GM23338 (cell line): ENCODE results near the gene THSD7A. TPM values are rescaled to one million over a fixed set of nuclear protein-coding genes. Genes with fewer than 3 reads are reported as not detected.

ENCODE experiments used
- ATAC-seq: fragments of 200-7000 bp; cut with Tn5 transposase; 3 replicates; pipeline ENCODE4 v1.9.1; 2020
- DNase-seq: peaks from one replicate; pipeline ENCODE4 v3.0.0-alpha.2; 2015; ENCODE audit warnings: low spot score
- H2AFZ ChIP-seq: fragments of 200-600 bp; sonication (generic); 2 replicates; pipeline ENCODE4 v1.8.0; 2016; ENCODE audit warnings: antibody characterized with exemption, mild to moderate bottlenecking, moderate library complexity
- H3F3A ChIP-seq: fragments of 200-600 bp; sonication (generic); replicated peaks from 2 replicates; pipeline ENCODE4 v1.8.0; 2017; ENCODE audit warnings: antibody characterized with exemption, mixed run types, low read depth
- H3K27ac ChIP-seq: fragments of 200-600 bp; sonication (generic); 2 replicates; pipeline ENCODE4 v1.6.1; 2016; ENCODE audit warnings: low read depth
- H3K27me3 ChIP-seq: fragments of 200-600 bp; sonication (generic); 2 replicates; pipeline ENCODE4 v1.8.0; 2016; ENCODE audit warnings: mild to moderate bottlenecking, mixed run types, moderate library complexity; ENCODE audit not compliant: insufficient read depth
- H3K36me3 ChIP-seq: fragments of 200-600 bp; sonication (generic); 2 replicates; pipeline ENCODE4 v1.8.0; 2016; ENCODE audit warnings: mild to moderate bottlenecking; ENCODE audit not compliant: insufficient read depth
- H3K4me1 ChIP-seq: fragments of 200-600 bp; sonication (generic); 2 replicates; pipeline ENCODE4 v1.8.0; 2016; ENCODE audit warnings: mild to moderate bottlenecking, moderate library complexity; ENCODE audit not compliant: insufficient read depth
- H3K4me2 ChIP-seq: fragments of 200-600 bp; sonication (generic); 2 replicates; pipeline ENCODE4 v1.7.1; 2017; ENCODE audit warnings: mixed run types
- H3K4me3 ChIP-seq: fragments of 200-600 bp; sonication (generic); 2 replicates; pipeline ENCODE4 v1.6.1; 2016; ENCODE audit warnings: mixed run types
- H3K79me2 ChIP-seq: fragments of 200-600 bp; sonication (generic); replicated peaks from 2 replicates; pipeline ENCODE4 v1.8.0; 2017; ENCODE audit warnings: mild to moderate bottlenecking; ENCODE audit not compliant: insufficient read depth
- H3K9me2 ChIP-seq: fragments of 200-600 bp; sonication (generic); 2 replicates; pipeline ENCODE4 v1.8.0; 2017; ENCODE audit not compliant: insufficient read depth
- H4K20me1 ChIP-seq: fragments of 200-600 bp; sonication (generic); replicated peaks from 2 replicates; pipeline ENCODE4 v1.8.0; 2017; ENCODE audit warnings: mild to moderate bottlenecking; ENCODE audit not compliant: insufficient read depth
- H3K27ac Mint-ChIP-seq: 2 replicates; pipeline ENCODE4 v1.8.0; 2020; ENCODE audit warnings: inconsistent platforms, mild to moderate bottlenecking, moderate library complexity, mixed read lengths
- H3K27me3 Mint-ChIP-seq: 3 replicates; pipeline ENCODE4 v1.8.0; 2022; ENCODE audit warnings: low read depth, mild to moderate bottlenecking, moderate library complexity, mixed read lengths, inconsistent platforms; ENCODE audit not compliant: insufficient read depth, poor library complexity
- H3K36me3 Mint-ChIP-seq: 3 replicates; pipeline ENCODE4 v1.8.0; 2021; ENCODE audit warnings: low read depth, mild to moderate bottlenecking, inconsistent platforms, moderate library complexity, mixed read lengths
- H3K4me1 Mint-ChIP-seq: 3 replicates; pipeline ENCODE4 v1.8.0; 2020; ENCODE audit warnings: mild to moderate bottlenecking, inconsistent platforms, mixed read lengths
- H3K4me3 Mint-ChIP-seq: 3 replicates; pipeline ENCODE4 v1.8.0; 2021; ENCODE audit warnings: moderate library complexity, mild to moderate bottlenecking, inconsistent platforms, mixed read lengths
- H3K9me3 Mint-ChIP-seq: 3 replicates; pipeline ENCODE4 v1.8.0; 2020; ENCODE audit warnings: moderate library complexity, mild to moderate bottlenecking, inconsistent platforms, mixed read lengths
- CREB1 ChIP-seq: fragments of 250-450 bp; sonication (Bioruptor Pico); IDR thresholded peaks from 2 replicates; pipeline ENCODE4 v1.5.0; 2020; ENCODE audit warnings: low read depth, mild to moderate bottlenecking, moderate library complexity
- EZH2 ChIP-seq: fragments of 200-600 bp; sonication (generic); IDR thresholded peaks from one replicate; pipeline ENCODE4 v1.8.0; 2017; ENCODE audit warnings: antibody characterized with exemption, mild to moderate bottlenecking, low read depth; ENCODE audit not compliant: unreplicated experiment
- EZH2phosphoT487 ChIP-seq: fragments of 200-600 bp; sonication (generic); IDR thresholded peaks from one replicate; pipeline ENCODE4 v1.8.1; 2018; ENCODE audit warnings: antibody characterized with exemption; ENCODE audit not compliant: unreplicated experiment
- JUNB ChIP-seq: IDR thresholded peaks from one replicate; pipeline ENCODE4 v1.6.1; 2016; ENCODE audit warnings: antibody characterized with exemption; ENCODE audit not compliant: unreplicated experiment
- NANOG ChIP-seq: IDR thresholded peaks from 2 replicates; pipeline ENCODE4 v1.6.1; 2016; ENCODE audit warnings: antibody characterized with exemption, borderline replicate concordance
- POLR2AphosphoS5 ChIP-seq: IDR thresholded peaks from 2 replicates; pipeline ENCODE4 v1.6.1; 2016; ENCODE audit warnings: antibody characterized with exemption, low read depth
- STAT1 ChIP-seq: IDR thresholded peaks from one replicate; pipeline ENCODE4 v1.6.1; 2016; ENCODE audit warnings: antibody characterized with exemption; ENCODE audit not compliant: unreplicated experiment
- ZNF114 ChIP-seq: fragments of 250-450 bp; sonication (Bioruptor Pico); IDR thresholded peaks from 2 replicates; pipeline ENCODE4 v1.5.0; 2020; ENCODE audit warnings: mild to moderate bottlenecking, moderate library complexity
- ZNF331 ChIP-seq: fragments of 250-450 bp; sonication (Bioruptor Pico); IDR thresholded peaks from 2 replicates; pipeline ENCODE4 v1.5.0; 2020; ENCODE audit warnings: low read depth, mild to moderate bottlenecking, moderate library complexity
- polyA plus RNA-seq: library from polyadenylated mRNA; unstranded; fragments of >200 nt; fragmentation: Nextera tagmentation; extraction: Ambion mirVana; gene quantifications from 2 replicates; pipeline ENCODE4 v1.2.1, GENCODE V29; 2016
- total RNA-seq: library from RNA; depleted of rRNA; stranded (reverse); fragments of >200 nt; shearing (Covaris generic); gene quantifications from 2 replicates; pipeline ENCODE4 v1.2.3, GENCODE V29; 2014
- TF ChIP-seq, protein P1 (sequence below), 2 experiments: fragments of 200-600 bp in 1 of 2; sonication (generic) in 1 of 2; conservative IDR thresholded peaks; 2 replicates each; pipeline versions ENCODE4 v1.5.1 to v1.6.1; 2016 to 2017; ENCODE audit warnings: antibody characterized with exemption in 2 of 2, low read depth in 2 of 2, mild to moderate bottlenecking in 2 of 2, moderate library complexity in 1 of 2
- TF ChIP-seq, protein P2 (sequence below): IDR thresholded peaks from 2 replicates; pipeline ENCODE4 v1.6.1; 2016; ENCODE audit warnings: antibody characterized with exemption
- TF ChIP-seq, protein P3 (sequence below): fragments of 250-450 bp; sonication (Bioruptor Pico); IDR thresholded peaks from 2 replicates; pipeline ENCODE4 v1.5.0; 2020; ENCODE audit warnings: mild to moderate bottlenecking, moderate library complexity
- TF ChIP-seq, protein P4 (sequence below): IDR thresholded peaks from one replicate; pipeline ENCODE4 v1.6.1; 2018; ENCODE audit warnings: antibody characterized with exemption; ENCODE audit not compliant: unreplicated experiment

Gene THSD7A
- total and polyA plus RNA-seq, 2 experiments from 2014 or later = 1.3 to 2.1 TPM

DNA sequence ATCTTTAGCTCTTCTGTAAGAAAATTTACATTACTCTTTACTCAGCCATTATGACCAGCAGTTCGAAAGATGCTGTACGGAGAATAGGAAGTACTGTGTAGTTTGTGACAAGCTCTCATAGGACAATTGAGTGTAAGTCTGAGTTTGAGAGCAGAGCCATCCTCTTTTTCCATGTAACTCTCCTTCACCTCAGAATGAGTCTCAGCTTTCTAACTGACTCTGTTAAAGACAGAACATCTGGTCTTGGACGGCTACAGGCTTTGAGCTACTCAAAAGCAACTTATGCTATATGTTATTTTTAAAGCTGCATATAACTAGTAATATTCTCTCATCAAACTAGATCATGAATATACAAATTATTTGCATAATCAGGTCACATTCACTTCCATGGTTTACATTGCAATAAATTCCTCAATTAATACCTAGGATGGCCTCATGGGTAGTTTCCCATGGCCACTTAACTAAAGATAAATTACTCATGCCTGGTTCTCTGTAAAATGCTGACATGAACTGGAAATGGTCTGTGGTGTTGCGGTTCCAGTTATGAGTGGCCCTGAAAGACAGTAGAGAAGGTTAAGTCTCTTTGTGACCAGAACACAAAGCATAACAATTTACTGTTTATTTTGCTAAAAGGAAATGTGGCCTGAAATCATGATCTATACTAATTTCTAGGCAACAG is 499.7 kb downstream of the THSD7A start:
- Histone ChIP-seq H3K4me1 (no peaks in the 10 kb centered on the region), H3K9me2 (no peaks in the 10 kb centered on the region), H3K79me2 (no peaks in the 10 kb centered on the region), H3K4me2 (no peak overlapping the region), H3F3A (no peaks in the 10 kb centered on the region), H3K27me3 (no peaks in the 10 kb centered on the region), H3K36me3 (no peaks in the 10 kb centered on the region), H4K20me1 (no peaks in the 10 kb centered on the region), H3K27ac (no peak overlapping the region), H2AFZ (no peak overlapping the region), H3K4me3 (no peak overlapping the region)
- Mint-ChIP-seq H3K27ac (no peak overlapping the region), H3K36me3 (no peaks in the 10 kb centered on the region), H3K4me1 (peaks cover 11% of the 10 kb centered on the region), H3K4me3 (no peak overlapping the region), H3K27me3 (no peaks in the 10 kb centered on the region), H3K9me3 (no peaks in the 10 kb centered on the region)
- TF ChIP-seq, protein P1, sequence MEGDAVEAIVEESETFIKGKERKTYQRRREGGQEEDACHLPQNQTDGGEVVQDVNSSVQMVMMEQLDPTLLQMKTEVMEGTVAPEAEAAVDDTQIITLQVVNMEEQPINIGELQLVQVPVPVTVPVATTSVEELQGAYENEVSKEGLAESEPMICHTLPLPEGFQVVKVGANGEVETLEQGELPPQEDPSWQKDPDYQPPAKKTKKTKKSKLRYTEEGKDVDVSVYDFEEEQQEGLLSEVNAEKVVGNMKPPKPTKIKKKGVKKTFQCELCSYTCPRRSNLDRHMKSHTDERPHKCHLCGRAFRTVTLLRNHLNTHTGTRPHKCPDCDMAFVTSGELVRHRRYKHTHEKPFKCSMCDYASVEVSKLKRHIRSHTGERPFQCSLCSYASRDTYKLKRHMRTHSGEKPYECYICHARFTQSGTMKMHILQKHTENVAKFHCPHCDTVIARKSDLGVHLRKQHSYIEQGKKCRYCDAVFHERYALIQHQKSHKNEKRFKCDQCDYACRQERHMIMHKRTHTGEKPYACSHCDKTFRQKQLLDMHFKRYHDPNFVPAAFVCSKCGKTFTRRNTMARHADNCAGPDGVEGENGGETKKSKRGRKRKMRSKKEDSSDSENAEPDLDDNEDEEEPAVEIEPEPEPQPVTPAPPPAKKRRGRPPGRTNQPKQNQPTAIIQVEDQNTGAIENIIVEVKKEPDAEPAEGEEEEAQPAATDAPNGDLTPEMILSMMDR (conservative IDR thresholded peaks at IDR 0.05; ENCODE audit: low read depth in 2 of 2) = no peak
- TF ChIP-seq ZNF331 (CRISPR knock-in tag) (no peak), POLR2AphosphoS5 (no peak), STAT1 (no peak), EZH2phosphoT487 (no peak), EZH2 (no peak), NANOG (no peak), CREB1 (CRISPR knock-in tag) (no peak), JUNB (no peak), ZNF114 (CRISPR knock-in tag) (no peak)
- TF ChIP-seq, protein P2, sequence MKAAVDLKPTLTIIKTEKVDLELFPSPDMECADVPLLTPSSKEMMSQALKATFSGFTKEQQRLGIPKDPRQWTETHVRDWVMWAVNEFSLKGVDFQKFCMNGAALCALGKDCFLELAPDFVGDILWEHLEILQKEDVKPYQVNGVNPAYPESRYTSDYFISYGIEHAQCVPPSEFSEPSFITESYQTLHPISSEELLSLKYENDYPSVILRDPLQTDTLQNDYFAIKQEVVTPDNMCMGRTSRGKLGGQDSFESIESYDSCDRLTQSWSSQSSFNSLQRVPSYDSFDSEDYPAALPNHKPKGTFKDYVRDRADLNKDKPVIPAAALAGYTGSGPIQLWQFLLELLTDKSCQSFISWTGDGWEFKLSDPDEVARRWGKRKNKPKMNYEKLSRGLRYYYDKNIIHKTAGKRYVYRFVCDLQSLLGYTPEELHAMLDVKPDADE = no peak
- TF ChIP-seq, protein P3, sequence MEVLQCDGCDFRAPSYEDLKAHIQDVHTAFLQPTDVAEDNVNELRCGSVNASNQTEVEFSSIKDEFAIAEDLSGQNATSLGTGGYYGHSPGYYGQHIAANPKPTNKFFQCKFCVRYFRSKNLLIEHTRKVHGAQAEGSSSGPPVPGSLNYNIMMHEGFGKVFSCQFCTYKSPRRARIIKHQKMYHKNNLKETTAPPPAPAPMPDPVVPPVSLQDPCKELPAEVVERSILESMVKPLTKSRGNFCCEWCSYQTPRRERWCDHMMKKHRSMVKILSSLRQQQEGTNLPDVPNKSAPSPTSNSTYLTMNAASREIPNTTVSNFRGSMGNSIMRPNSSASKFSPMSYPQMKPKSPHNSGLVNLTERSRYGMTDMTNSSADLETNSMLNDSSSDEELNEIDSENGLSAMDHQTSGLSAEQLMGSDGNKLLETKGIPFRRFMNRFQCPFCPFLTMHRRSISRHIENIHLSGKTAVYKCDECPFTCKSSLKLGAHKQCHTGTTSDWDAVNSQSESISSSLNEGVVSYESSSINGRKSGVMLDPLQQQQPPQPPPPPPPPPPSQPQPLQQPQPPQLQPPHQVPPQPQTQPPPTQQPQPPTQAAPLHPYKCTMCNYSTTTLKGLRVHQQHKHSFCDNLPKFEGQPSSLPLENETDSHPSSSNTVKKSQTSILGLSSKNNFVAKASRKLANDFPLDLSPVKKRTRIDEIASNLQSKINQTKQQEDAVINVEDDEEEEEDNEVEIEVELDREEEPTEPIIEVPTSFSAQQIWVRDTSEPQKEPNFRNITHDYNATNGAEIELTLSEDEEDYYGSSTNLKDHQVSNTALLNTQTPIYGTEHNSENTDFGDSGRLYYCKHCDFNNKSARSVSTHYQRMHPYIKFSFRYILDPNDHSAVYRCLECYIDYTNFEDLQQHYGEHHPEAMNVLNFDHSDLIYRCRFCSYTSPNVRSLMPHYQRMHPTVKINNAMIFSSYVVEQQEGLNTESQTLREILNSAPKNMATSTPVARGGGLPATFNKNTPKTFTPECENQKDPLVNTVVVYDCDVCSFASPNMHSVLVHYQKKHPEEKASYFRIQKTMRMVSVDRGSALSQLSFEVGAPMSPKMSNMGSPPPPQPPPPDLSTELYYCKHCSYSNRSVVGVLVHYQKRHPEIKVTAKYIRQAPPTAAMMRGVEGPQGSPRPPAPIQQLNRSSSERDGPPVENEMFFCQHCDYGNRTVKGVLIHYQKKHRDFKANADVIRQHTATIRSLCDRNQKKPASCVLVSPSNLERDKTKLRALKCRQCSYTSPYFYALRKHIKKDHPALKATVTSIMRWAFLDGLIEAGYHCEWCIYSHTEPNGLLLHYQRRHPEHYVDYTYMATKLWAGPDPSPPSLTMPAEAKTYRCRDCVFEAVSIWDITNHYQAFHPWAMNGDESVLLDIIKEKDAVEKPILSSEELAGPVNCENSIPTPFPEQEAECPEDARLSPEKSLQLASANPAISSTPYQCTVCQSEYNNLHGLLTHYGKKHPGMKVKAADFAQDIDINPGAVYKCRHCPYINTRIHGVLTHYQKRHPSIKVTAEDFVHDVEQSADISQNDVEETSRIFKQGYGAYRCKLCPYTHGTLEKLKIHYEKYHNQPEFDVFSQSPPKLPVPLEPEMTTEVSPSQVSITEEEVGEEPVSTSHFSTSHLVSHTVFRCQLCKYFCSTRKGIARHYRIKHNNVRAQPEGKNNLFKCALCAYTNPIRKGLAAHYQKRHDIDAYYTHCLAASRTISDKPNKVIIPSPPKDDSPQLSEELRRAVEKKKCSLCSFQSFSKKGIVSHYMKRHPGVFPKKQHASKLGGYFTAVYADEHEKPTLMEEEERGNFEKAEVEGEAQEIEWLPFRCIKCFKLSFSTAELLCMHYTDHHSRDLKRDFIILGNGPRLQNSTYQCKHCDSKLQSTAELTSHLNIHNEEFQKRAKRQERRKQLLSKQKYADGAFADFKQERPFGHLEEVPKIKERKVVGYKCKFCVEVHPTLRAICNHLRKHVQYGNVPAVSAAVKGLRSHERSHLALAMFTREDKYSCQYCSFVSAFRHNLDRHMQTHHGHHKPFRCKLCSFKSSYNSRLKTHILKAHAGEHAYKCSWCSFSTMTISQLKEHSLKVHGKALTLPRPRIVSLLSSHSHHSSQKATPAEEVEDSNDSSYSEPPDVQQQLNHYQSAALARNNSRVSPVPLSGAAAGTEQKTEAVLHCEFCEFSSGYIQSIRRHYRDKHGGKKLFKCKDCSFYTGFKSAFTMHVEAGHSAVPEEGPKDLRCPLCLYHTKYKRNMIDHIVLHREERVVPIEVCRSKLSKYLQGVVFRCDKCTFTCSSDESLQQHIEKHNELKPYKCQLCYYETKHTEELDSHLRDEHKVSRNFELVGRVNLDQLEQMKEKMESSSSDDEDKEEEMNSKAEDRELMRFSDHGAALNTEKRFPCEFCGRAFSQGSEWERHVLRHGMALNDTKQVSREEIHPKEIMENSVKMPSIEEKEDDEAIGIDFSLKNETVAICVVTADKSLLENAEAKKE = no peak
- TF ChIP-seq, protein P4, sequence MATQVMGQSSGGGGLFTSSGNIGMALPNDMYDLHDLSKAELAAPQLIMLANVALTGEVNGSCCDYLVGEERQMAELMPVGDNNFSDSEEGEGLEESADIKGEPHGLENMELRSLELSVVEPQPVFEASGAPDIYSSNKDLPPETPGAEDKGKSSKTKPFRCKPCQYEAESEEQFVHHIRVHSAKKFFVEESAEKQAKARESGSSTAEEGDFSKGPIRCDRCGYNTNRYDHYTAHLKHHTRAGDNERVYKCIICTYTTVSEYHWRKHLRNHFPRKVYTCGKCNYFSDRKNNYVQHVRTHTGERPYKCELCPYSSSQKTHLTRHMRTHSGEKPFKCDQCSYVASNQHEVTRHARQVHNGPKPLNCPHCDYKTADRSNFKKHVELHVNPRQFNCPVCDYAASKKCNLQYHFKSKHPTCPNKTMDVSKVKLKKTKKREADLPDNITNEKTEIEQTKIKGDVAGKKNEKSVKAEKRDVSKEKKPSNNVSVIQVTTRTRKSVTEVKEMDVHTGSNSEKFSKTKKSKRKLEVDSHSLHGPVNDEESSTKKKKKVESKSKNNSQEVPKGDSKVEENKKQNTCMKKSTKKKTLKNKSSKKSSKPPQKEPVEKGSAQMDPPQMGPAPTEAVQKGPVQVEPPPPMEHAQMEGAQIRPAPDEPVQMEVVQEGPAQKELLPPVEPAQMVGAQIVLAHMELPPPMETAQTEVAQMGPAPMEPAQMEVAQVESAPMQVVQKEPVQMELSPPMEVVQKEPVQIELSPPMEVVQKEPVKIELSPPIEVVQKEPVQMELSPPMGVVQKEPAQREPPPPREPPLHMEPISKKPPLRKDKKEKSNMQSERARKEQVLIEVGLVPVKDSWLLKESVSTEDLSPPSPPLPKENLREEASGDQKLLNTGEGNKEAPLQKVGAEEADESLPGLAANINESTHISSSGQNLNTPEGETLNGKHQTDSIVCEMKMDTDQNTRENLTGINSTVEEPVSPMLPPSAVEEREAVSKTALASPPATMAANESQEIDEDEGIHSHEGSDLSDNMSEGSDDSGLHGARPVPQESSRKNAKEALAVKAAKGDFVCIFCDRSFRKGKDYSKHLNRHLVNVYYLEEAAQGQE = no peak
- ATAC-seq (no peak), DNase-seq (no peak)
